Measurements from ENCODE around the gene MUC22.
"Not testable (repeated sequence)": the region's sequence is repeated elsewhere in the genome, so short reads cannot be mapped to it uniquely, and the experiment has no call there.

The MUC22 gene

DNA sequence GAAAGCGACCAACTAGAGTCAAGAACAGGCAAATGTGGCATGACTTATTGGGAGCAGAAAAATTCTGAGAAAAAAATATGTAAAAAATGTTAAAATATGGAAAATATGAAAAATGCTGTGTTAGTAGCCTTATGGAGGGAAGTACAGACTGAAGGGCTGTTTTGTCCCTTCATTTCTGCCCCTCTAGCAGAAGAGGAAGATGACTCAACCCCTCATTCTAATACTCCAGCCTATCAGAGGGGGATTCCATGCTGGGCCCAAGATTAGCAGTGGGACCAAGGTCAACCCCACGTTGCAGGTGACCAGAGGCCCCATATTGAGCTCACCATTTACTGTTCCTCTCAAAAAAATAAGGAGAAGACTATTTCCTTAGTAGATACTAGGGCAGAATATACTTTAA is 18.4 kb upstream of the MUC22 start:
- TF ChIP-seq, protein P1, sequence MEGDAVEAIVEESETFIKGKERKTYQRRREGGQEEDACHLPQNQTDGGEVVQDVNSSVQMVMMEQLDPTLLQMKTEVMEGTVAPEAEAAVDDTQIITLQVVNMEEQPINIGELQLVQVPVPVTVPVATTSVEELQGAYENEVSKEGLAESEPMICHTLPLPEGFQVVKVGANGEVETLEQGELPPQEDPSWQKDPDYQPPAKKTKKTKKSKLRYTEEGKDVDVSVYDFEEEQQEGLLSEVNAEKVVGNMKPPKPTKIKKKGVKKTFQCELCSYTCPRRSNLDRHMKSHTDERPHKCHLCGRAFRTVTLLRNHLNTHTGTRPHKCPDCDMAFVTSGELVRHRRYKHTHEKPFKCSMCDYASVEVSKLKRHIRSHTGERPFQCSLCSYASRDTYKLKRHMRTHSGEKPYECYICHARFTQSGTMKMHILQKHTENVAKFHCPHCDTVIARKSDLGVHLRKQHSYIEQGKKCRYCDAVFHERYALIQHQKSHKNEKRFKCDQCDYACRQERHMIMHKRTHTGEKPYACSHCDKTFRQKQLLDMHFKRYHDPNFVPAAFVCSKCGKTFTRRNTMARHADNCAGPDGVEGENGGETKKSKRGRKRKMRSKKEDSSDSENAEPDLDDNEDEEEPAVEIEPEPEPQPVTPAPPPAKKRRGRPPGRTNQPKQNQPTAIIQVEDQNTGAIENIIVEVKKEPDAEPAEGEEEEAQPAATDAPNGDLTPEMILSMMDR (conservative IDR thresholded peaks at IDR 0.05; ENCODE audit: low read depth, low read length) = no peak
- no peak for DNase-seq (ENCODE audit: low read depth)
- H3K4me3 ChIP-seq (ENCODE audit: low read depth, low read length) = no peak overlapping the region

DNA sequence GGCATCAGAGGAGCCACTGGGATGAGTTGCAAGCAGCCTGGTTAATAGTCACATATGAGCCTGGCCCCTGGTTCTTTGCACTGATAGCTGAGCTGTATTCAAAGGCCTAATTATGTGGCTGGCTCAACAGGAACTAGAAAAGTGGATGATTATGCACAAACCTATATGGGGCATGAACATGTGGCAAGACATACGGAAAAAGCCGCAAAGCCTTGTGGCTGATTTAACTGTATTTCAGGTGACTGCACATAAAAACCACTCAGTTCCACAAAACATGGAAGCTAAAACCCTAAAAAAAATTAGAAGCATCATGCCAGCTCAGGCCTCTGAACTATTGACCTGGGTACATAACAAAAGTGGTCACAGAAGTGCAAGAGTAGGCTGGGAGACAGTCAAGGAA is 13.0 kb upstream of the MUC22 start:
- DNase-seq (ENCODE audit: low read depth) = no peak
- H3K4me3 ChIP-seq (ENCODE audit: low read depth, low read length) = no peak overlapping the region
- TF ChIP-seq, protein P1 (conservative IDR thresholded peaks at IDR 0.05; ENCODE audit: low read depth, low read length) = no peak

DNA sequence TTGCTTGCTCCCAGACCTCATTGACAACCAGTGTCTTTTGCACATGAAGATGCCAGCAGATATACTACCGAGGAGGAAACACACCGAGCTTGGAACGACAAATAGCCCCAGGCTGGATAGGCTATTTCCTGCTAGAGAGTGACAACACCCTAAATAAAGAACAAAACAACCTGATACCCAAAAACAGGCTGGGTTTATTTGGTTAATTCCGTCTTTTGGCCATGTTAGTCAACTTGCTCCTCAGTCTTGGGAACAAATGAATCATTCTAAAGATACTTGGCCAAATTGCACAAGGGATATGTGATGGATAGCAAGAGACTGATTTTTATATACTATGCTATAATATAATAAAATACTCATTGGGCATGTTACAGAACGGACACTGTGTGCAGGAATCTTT is 11.5 kb upstream of the MUC22 start:
- no peak overlapping the region for H3K4me3 ChIP-seq (ENCODE audit: low read depth, low read length)
- peak; percentile 28 for DNase-seq (ENCODE audit: low read depth)
- TF ChIP-seq, protein P1 (conservative IDR thresholded peaks at IDR 0.05; ENCODE audit: low read depth, low read length) = no peak

GRCh38 chr6:31000067-31000860 is 10.0 kb upstream of the MUC22 start:
- H3K4me3 ChIP-seq (ENCODE audit: low read depth, low read length); DNase-seq (ENCODE audit: low read depth): not testable (repeated sequence)

- DNase-seq (ENCODE audit: low read depth) = no peak
- no peak overlapping the region for H3K4me3 ChIP-seq (ENCODE audit: low read depth, low read length)
- TF ChIP-seq, protein P1 (conservative IDR thresholded peaks at IDR 0.05; ENCODE audit: low read depth, low read length) = no peak
Measured at GRCh38 chr6:31001281-31001888, 8.9 kb upstream of the MUC22 start.

DNA sequence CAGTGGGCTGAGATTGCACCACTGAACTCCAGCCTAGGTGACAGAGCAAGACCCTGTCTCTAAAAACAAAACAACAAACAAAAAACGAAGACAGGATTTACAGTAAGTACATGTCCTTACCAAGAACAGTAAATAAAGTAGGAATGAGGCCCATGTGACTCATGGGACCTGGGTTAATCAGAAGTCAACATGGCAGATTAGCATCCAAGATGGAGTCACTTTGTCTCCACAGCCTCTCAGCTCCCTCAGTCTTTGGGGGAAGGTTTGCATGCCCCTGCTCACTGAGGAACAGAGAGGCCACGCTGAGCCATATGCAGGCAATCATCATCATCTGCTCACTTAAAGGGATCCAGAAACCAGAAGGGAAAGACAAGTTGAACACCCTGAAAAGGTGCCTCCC is 7.8 kb upstream of the MUC22 start:
- no peak overlapping the region for H3K4me3 ChIP-seq (ENCODE audit: low read depth, low read length)
- no peak for DNase-seq (ENCODE audit: low read depth)
- TF ChIP-seq, protein P1 (conservative IDR thresholded peaks at IDR 0.05; ENCODE audit: low read depth, low read length) = no peak

- DNase-seq (ENCODE audit: low read depth) = no peak
- TF ChIP-seq, protein P1 (conservative IDR thresholded peaks at IDR 0.05; ENCODE audit: low read depth, low read length) = no peak
- no peak overlapping the region for H3K4me3 ChIP-seq (ENCODE audit: low read depth, low read length)
Measured at GRCh38 chr6:31004794-31005193, 5.5 kb upstream of the MUC22 start.

All from choroid plexus epithelial cell (primary cell).